ENCODE results near the gene BEND4.

Gene BEND4

DNA sequence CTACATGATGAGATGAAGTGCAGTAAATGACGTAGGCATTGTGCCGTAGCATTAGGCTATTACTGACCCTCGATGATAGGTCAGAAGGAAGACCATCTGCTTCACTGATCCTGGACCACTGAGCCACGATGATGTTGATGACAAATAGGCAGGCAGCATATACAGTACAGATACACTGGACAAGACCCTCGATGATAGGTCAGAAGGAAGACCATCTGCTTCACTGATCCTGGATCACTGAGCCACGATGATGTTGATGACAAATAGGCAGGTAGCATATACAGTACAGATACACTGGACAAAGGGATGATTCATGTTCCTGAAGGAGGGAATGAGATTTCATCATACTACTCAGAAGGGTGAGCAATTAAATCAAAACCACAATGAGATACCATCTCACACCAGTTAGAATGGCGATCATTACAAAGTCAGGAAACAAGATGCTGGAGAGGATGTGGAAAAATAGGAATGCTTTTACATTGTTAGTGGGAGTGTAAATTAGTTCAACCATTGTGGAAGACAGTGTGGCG, 50.9 kb downstream of the BEND4 start:
- no peak for DNase-seq

DNA sequence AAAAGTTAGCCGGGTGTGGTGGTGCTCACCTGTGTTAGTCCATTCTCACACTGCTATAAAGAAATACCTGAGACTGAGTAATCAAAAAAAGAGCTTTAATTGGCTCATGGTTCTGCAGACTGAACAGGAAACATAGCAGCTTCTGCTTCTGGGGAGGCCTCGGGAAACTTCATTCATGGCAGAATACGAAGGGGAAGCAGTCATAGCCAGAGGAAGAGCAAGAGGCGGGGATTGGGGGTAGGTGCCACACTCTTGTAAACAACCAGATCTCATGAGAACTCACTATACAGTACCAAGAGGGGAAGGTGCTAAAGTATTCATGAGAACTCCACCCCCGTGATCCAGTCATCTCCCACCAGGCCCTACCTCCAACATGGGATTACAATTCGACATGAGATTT, 64.1 kb downstream of the BEND4 start:
- DNase-seq: no peak

DNA sequence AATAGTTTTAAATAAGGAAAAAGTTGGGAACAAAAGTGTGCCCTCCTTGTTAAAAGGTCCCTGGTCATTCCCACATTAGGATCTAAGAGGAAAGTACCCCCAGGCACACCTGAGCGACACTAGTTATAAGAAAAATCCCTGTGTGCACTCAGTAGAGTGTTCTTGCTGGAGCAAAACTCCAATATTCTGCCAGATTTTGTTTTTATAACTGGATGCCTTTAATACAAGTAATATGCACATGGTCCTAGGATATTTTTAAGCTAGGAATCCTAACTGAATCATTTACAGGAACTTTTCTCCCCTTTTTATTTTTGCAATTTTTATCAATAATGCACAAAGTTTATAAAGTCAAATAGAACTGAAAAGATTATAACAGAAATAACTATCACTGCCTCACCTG, 68.6 kb downstream of the BEND4 start:
- no peak for DNase-seq

DNA sequence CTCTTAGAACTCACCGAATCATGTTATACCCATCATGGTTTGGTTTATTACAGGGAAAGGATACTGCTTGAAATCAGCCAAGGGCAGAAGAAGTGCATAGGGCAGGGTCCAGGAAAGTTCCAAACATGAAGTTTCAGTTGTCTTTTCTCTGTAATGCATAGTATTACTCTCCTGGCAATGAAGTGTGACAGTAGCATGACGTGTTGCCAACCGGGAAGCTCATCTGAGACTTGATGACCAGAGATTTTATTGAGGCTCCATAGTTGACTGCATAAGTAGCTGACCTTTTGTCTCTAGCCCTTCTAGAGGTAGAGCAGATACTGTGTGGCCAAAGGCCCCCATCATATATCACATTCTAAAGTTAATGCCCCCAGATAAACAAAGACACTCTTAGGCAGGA, 72.1 kb downstream of the BEND4 start:
- no peak for DNase-seq

DNA sequence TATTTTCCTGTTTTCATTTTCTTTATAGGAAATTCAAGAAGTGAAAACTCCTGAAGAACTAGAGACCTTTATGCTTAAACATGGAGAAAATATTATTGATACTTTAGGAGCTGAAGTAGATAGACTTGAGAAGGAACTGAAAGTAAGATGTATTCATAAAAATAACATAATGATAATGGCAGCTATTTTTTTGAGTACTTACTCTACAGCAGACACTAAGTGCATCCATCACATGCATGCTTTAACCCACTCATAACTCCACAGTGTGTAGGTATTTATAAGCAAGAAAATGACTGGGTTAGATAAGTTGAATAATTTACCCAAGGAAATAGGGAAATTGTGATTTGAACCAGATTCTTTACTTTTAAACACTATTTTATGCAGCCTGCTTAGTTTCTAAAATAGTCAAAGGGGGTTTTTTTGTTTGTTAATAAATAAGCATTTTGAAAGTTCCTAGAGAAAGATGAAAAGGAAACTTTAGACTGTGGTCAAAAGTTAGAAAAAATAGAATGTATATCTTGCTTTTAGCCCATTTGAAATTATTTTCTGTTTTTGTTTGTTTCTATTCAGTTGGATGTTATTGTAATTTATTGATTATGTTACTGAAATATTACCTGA, 74.2 kb downstream of the BEND4 start:
- no peak for DNase-seq

DNA sequence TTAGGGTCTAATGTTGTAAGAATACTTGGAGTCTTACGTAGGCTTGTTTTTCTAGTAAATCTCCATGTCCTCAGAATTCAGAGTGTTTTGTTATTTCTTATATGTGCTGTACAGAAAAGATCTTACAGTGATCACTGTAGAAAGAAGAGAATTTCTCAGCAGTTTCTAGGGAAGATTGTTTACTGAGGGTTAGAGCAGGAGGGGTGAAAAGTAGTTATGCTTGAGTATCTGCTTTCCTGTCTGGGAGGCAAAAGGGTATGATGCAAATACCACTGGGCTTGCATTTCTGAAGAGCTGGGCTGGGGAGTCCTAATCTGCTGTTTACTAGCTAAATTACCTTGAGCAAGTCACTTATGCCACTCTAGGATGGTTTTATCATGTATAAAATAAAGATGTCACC, 78.2 kb downstream of the BEND4 start:
- DNase-seq: no peak

DNA sequence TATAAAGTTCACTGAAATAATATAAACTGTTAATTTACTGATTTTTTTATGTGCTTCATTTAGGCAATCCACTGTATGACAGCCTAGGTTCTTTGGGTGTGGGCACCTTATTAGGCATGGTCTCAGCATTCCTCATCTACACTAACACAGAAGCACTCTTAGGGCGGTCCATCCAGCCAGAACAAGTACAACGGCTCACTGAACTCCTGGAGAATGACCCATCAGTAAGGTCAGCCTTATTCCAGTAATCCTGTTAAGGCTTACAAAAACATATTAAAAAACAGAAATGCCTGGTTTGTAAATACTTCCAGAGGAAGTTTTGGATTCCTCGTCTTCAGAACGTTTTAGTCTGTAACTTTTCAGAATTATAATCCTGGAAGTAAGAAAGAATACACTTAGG, 82.0 kb downstream of the BEND4 start:
- DNase-seq: no peak

DNA sequence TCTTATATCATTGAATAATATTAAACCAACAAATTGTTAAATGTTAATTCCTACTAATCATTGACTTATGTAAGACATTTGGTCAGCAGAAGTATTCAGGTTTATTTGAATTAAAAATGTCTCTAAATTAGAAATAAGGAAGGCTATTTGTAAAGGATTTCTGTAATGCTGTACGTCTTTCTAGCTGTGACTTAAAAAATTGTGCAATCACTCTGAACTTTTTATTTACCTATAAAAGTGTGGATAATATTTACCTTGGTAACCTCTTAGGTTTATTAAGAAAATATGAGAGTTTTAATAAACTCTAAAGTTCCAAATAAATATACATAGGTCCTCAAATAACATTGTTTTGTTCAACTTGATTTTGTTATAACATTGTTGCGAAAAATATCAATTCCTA, 85.2 kb downstream of the BEND4 start:
- no peak for DNase-seq

DNA sequence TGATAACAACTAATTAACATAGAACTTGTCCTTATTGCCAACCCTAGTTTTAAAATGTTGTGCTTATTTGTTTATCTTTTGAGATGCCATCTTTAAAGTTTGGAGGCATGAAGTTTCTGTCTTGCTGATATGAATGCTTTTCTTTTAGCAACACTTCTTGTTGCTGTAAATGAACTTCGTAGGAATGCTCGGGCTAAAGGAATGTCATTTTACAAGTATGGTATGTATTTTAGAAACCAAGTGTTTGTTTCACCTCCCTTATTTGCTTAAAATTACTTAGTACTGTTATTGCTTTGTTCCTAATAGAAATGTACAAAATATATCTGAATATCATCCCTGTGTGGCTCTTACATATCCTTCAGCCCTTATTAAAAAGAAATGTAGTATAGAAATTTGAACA, 86.1 kb downstream of the BEND4 start:
- no peak for DNase-seq

Data from NCI-H774 (cell line).